GM18505 (cell line): ENCODE measurements around the gene CHTOP.

ENCODE experiments used
- ATAC-seq: cut with Tn5 transposase; IDR thresholded peaks from one replicate; pipeline ENCODE4 v1.9.1; 2021; ENCODE audit not compliant: unreplicated experiment
- POLR2A ChIP-seq: IDR thresholded peaks from 4 replicates; pipeline ENCODE4 v1.6.1; 2011; ENCODE audit warnings: borderline replicate concordance; ENCODE audit not compliant: insufficient read depth, insufficient read length; ENCODE audit errors: extremely low read depth

The CHTOP gene

DNA sequence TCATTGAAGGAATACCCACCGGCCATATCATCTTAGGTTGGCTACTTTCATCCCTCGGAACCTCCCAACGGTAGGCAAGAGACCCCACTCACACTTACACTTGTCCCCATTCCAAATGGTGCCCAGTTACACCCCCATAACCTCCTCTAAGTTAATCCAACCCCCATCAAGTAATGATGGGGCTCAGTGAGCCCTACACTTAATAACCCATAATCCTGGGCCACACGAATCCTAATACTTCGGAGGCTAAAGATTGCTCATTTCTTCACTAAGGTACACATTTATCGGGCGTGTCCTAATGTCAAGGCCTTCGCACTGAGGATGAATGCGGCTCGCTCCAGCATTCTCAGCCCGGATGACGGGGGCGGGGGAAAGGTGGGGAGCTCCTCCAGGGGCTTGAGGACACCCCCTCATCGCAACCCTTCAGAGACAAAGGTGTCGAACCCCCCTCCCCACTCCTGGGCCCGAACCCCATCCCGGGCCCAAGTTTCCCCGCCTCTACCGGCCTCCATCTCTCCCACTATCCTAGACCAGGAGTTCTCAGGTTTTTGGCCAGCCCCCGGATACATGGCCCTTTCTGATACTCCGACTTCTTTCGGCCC lies 36.5 kb downstream of the CHTOP start:
- ATAC-seq = peak; percentile 4

GRCh38 chr1:153670859-153671627 lies 37.2 kb downstream of the CHTOP start, which contains the start of gene ILF2:
Gene ILF2, minus strand, starts transcription at chr1:153670993. Its CDS starts 71 bp downstream, at chr1:153670922.
- peak; percentile 88 for TF ChIP-seq POLR2A
- peak; percentile 92 for ATAC-seq

More for the DNA sequence above, 36.5 kb downstream of the CHTOP start:
- no peak for TF ChIP-seq POLR2A

DNA sequence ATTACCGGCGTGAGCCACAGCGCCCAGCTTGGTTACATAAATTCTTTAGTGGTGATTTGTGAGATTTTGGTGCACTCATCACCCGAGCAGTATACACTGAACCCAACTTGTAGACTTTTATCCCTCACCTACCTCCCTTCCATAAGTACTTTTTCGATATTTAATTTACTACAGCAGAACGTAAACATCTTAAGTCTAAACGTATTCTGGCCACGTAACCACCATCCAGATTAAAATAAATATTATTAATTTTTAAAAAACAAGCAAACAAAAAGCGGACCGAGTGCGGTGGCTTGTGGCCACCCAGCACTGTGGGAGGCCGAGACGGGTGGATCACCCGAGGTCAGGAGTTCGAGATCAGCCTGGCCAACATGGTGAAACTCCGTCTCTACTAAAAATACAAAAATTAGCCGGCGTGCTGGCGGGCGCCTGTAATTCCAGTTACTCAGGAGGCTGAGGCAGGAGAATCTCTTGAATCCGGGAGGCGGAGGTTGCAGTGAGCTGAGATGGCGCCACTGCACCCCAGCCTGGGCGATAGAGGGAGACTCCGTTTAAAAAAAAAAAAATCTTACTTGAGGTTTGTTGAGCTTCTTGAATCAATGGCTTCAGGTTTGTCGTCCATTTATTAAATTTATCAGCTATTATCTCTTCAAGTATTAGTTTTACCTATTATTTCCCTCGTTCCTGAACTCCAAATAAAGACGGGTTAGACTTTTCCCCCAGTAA lies 37.9 kb downstream of the CHTOP start:
- peak; percentile 6 for ATAC-seq

- ATAC-seq = no peak
- no peak for TF ChIP-seq POLR2A
Observed at GRCh38 chr1:153673511-153673910, 39.6 kb downstream of the CHTOP start.

GRCh38 chr1:153677718-153678518 lies 44.1 kb downstream of the CHTOP start:
- ATAC-seq = no peak
- no peak for TF ChIP-seq POLR2A

- no peak for TF ChIP-seq POLR2A
- no peak for ATAC-seq
Observed at GRCh38 chr1:153678519-153679336, 44.9 kb downstream of the CHTOP start, which contains the start of gene NPR1. Gene NPR1, plus strand, starts transcription at chr1:153678688. Its CDS starts 421 bp downstream, at chr1:153679109.

DNA sequence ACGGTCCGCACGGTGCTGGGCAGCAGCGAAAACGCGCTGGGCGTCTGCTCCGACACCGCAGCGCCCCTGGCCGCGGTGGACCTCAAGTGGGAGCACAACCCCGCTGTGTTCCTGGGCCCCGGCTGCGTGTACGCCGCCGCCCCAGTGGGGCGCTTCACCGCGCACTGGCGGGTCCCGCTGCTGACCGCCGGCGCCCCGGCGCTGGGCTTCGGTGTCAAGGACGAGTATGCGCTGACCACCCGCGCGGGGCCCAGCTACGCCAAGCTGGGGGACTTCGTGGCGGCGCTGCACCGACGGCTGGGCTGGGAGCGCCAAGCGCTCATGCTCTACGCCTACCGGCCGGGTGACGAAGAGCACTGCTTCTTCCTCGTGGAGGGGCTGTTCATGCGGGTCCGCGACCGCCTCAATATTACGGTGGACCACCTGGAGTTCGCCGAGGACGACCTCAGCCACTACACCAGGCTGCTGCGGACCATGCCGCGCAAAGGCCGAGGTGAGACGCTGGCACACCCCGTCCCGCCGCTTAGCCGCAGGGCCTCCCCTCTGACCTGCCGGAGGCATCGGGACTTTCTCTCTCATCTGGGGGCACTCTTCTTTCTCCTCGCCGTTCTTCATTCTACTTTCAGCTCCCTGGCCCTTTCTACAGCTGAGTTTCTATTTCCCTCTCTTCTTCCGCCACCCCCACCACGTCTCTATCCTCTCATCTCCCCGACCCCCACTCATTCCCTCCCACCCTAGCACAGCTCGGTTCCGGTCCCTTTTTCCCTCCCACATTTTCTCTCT lies 45.7 kb downstream of the CHTOP start:
- ATAC-seq = no peak
- TF ChIP-seq POLR2A = no peak

DNA sequence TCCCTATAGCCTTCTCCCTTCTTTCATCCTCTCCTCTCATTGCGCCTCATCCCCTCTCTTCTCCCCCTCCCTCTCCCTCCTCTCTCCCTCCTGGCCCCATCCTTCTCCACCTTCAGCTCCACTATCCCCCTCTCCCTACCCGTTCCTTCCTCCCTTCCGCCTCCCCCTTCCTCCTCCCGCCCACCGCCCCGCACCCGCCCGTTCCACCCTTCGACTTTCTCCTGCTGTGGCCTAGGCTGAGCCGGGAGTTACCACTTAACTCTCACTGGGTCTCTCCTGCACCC lies 46.2 kb downstream of the CHTOP start:
- no peak for TF ChIP-seq POLR2A
- no peak for ATAC-seq

DNA sequence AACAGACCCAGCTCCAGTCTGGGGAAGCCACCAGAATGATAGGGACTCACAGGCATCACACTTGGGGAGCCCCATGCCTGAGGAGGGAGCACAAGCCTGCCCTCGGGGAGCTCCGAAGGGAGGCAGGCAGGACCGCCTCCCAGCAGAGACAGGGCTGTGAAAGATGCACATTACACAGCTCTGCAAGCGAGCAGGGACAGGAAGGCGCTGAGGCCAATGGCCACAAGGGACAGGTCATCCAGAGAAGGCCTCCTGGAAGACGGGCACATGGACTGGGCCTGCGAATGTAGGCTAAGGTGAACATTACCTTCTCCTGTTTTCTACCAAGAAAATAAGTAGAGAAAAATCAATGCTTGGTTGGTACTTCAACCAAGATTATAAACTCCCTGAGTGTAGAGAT lies 48.9 kb downstream of the CHTOP start:
- TF ChIP-seq POLR2A = no peak
- no peak for ATAC-seq

DNA sequence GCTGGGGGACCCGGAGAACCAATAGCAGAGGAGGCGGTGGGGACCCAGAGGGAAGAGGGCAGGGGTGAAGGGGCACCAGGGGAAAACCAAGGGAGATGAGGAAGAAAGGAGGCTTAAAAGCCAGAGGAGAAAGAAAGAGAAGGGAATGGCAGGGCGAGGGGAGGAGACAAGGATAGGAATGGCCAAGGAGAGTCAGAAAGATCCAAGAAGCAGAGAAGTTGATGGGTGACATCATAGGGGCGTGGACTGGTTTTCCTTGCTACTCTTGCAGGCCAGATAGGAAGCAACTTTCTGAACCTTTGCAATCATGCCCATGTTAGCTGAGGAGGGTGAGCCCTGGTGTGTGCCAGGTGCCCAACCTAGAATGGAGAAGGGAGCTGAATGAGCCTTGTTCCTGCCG lies 50.0 kb downstream of the CHTOP start:
- no peak for TF ChIP-seq POLR2A
- ATAC-seq = no peak

DNA sequence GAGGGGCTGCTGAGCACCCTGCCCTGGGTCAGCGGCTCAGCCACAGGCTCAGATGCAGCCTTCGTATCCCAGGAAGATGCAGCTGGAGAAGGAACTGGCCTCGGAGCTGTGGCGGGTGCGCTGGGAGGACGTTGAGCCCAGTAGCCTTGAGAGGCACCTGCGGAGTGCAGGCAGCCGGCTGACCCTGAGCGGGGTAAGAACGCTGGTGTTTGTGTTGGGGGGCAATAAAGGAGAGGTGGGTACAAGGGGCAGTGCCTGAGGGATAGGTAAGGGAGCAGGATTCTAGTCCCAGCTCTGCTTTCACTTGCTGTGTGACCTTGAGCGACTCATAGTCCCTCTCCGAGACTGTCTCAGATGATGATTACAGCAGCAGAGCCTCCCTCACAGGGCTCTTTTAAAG lies 51.0 kb downstream of the CHTOP start:
- no peak for ATAC-seq
- no peak for TF ChIP-seq POLR2A
